ENCODE results near the gene SOCS2.

DNA sequence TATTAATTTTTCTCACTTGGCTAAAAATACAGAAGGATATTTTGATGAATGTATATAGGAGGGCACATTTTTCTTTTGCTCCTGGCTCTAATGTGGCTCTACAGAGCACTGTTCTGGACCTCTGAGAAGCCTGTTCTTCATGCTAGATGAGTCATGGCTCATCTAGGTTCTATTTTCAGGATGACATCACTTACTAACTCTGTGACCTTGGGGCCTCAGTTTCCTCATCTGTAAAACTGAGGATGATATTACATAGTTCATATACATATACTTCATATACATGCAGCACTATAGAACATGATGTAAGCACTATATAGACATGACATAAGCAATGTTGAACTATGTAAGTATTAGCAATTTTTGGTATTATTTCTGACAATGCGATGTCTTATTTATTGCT lies 35.8 kb downstream of the SOCS2 start:
- TF ChIP-seq, protein P1, sequence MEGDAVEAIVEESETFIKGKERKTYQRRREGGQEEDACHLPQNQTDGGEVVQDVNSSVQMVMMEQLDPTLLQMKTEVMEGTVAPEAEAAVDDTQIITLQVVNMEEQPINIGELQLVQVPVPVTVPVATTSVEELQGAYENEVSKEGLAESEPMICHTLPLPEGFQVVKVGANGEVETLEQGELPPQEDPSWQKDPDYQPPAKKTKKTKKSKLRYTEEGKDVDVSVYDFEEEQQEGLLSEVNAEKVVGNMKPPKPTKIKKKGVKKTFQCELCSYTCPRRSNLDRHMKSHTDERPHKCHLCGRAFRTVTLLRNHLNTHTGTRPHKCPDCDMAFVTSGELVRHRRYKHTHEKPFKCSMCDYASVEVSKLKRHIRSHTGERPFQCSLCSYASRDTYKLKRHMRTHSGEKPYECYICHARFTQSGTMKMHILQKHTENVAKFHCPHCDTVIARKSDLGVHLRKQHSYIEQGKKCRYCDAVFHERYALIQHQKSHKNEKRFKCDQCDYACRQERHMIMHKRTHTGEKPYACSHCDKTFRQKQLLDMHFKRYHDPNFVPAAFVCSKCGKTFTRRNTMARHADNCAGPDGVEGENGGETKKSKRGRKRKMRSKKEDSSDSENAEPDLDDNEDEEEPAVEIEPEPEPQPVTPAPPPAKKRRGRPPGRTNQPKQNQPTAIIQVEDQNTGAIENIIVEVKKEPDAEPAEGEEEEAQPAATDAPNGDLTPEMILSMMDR (IDR thresholded peaks at IDR 0.05): no peak
- TF ChIP-seq POLR2A (IDR thresholded peaks at IDR 0.05): no peak
